Vagina (tissue), 2 donors: ENCODE measurements around the gene FMN2. TPM values are rescaled to one million over a fixed set of nuclear protein-coding genes. Genes with fewer than 3 reads are reported as not detected.

Experiments
- DNase-seq, 2 donors: peaks; one replicate each; pipeline ENCODE4 v3.0.0-alpha.2; 2017; ENCODE audit errors: extremely low spot score in 2 of 2
- H3K27ac ChIP-seq: fragments of 200-600 bp; sonication (generic); one replicate; pipeline ENCODE4 v1.5.1; 2019
- H3K27me3 ChIP-seq: fragments of 200-600 bp; sonication (generic); one replicate; pipeline ENCODE4 v1.5.1; 2019
- H3K36me3 ChIP-seq, 2 donors: fragments of 200-600 bp; sonication (generic); one replicate each; pipeline ENCODE4 v1.5.1; 2017 to 2019
- H3K4me1 ChIP-seq: fragments of 200-600 bp; sonication (generic); one replicate; pipeline ENCODE4 v1.5.1; 2019
- H3K4me3 ChIP-seq, 2 donors: fragments of 200-600 bp; sonication (generic); 1 replicate in 1 of 2; 2 replicates in 1 of 2; pipeline ENCODE4 v1.5.1; 2016 to 2019
- H3K9me3 ChIP-seq: fragments of 200-600 bp; sonication (generic); one replicate; pipeline ENCODE4 v1.5.1; 2019
- CTCF ChIP-seq, 3 experiments: fragments of 450-650 bp in 2 of 3; fragments of 200-600 bp in 1 of 3; sonication (generic) in 1 of 3; IDR thresholded peaks; one replicate each; pipeline ENCODE4 v1.5.1; 2017 to 2019; ENCODE audit warnings: antibody characterized with exemption in 3 of 3, mild to moderate bottlenecking in 2 of 3, moderate library complexity in 2 of 3
- POLR2A ChIP-seq, 2 donors: fragments of 450-650 bp; IDR thresholded peaks; one replicate each; pipeline ENCODE4 v1.6.1; 2017; ENCODE audit warnings: antibody characterized with exemption in 2 of 2, mild to moderate bottlenecking in 2 of 2, moderate library complexity in 2 of 2
- POLR2AphosphoS5 ChIP-seq, 2 donors: sonication (generic); formaldehyde crosslinking; IDR thresholded peaks; one replicate each; pipeline ENCODE4 v1.9.0; 2017; ENCODE audit warnings: antibody characterized with exemption in 2 of 2, mild to moderate bottlenecking in 2 of 2, low read depth in 1 of 2; ENCODE audit not compliant: insufficient read depth in 1 of 2
- intact Hi-C: fragments of 100-400 bp; cut with DNase I; formaldehyde crosslinking; loops from one replicate; pipeline ENCODE4 v1.15.1; 2023
- total RNA-seq: library from RNA; depleted of rRNA; stranded (reverse); fragments of >200 nt; gene quantifications from one replicate; pipeline ENCODE4 v1.2.3, GENCODE V29; 2016

FMN2 gene
- total RNA-seq, 1 donor from 2014 or later = not detected

- Histone ChIP-seq H3K27me3 (no peaks in the 10 kb centered on the region), H3K36me3 (no peaks in the 10 kb centered on the region), H3K27ac (no peak overlapping the region), H3K9me3 (no peaks in the 10 kb centered on the region), H3K4me3 (no peak overlapping the region), H3K4me1 (no peaks in the 10 kb centered on the region)
- TF ChIP-seq POLR2AphosphoS5 (IDR thresholded peaks at IDR 0.05; ENCODE audit: insufficient read depth in 1 of 2, low read depth in 1 of 2) (no peak), POLR2A (IDR thresholded peaks at IDR 0.05) (no peak), CTCF (IDR thresholded peaks at IDR 0.05) (no peak)
- DNase-seq = no peak
- intact Hi-C loops = no loop called here
Observed at GRCh38 chr1:240070188-240070587, 21.5 kb upstream of the FMN2 start.

- H3K9me3 ChIP-seq = no peaks in the 10 kb centered on the region
- H3K4me3 ChIP-seq = no peak overlapping the region
- no peak overlapping the region for H3K27ac ChIP-seq
- DNase-seq = no peak
- no peak for TF ChIP-seq POLR2AphosphoS5 (IDR thresholded peaks at IDR 0.05; ENCODE audit: insufficient read depth in 1 of 2, low read depth in 1 of 2)
- no peak for TF ChIP-seq CTCF (IDR thresholded peaks at IDR 0.05)
- TF ChIP-seq POLR2A (IDR thresholded peaks at IDR 0.05) = no peak
- no peaks in the 10 kb centered on the region for H3K36me3 ChIP-seq
- no peaks in the 10 kb centered on the region for H3K27me3 ChIP-seq
- intact Hi-C loops = no loop called here
- no peaks in the 10 kb centered on the region for H3K4me1 ChIP-seq
Observed at GRCh38 chr1:240073097-240073496, 18.6 kb upstream of the FMN2 start.

- Histone ChIP-seq H3K9me3 (no peaks in the 10 kb centered on the region), H3K36me3 (no peaks in the 10 kb centered on the region), H3K4me3 (no peak overlapping the region), H3K4me1 (no peaks in the 10 kb centered on the region), H3K27ac (no peak overlapping the region), H3K27me3 (no peaks in the 10 kb centered on the region)
- no peak for DNase-seq
- intact Hi-C loops = no loop called here
- TF ChIP-seq POLR2A (IDR thresholded peaks at IDR 0.05) (no peak), POLR2AphosphoS5 (IDR thresholded peaks at IDR 0.05; ENCODE audit: insufficient read depth in 1 of 2, low read depth in 1 of 2) (no peak), CTCF (IDR thresholded peaks at IDR 0.05) (no peak)
Observed at GRCh38 chr1:240074422-240074821, 17.3 kb upstream of the FMN2 start.

GRCh38 chr1:240074908-240075307 lies 16.8 kb upstream of the FMN2 start:
- H3K27me3 ChIP-seq = no peaks in the 10 kb centered on the region
- intact Hi-C loops = no loop called here
- H3K9me3 ChIP-seq = no peaks in the 10 kb centered on the region
- H3K4me1 ChIP-seq = no peaks in the 10 kb centered on the region
- no peak overlapping the region for H3K27ac ChIP-seq
- no peaks in the 10 kb centered on the region for H3K36me3 ChIP-seq
- TF ChIP-seq POLR2A (IDR thresholded peaks at IDR 0.05) (no peak), POLR2AphosphoS5 (IDR thresholded peaks at IDR 0.05; ENCODE audit: insufficient read depth in 1 of 2, low read depth in 1 of 2) (no peak), CTCF (IDR thresholded peaks at IDR 0.05) (no peak)
- H3K4me3 ChIP-seq = no peak overlapping the region
- no peak for DNase-seq

DNA sequence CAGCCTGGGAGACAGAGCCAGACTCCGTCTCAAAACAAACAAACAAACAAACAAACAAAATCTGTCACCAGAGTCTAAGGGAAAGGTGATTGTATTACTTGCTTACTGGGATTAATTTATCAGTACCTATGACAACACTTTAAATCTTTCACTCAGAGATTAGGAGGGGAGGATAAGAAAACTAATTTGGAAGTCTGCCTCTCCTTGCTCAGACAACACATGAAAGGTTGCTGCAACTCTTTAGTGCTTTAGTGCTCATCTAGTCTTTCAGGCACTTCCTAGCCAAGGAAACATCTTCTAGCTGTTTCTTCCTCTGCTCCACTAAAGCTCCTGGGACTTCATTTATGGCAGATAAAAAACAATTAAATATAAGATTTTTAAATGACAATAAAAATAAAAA lies 7.3 kb upstream of the FMN2 start:
- no peak for DNase-seq
- H3K4me1 ChIP-seq = no peaks in the 10 kb centered on the region
- H3K36me3 ChIP-seq = no peaks in the 10 kb centered on the region
- H3K9me3 ChIP-seq = no peaks in the 10 kb centered on the region
- no peak overlapping the region for H3K27ac ChIP-seq
- no peaks in the 10 kb centered on the region for H3K27me3 ChIP-seq
- intact Hi-C loops = no loop called here
- TF ChIP-seq CTCF (IDR thresholded peaks at IDR 0.05) (no peak), POLR2AphosphoS5 (IDR thresholded peaks at IDR 0.05; ENCODE audit: insufficient read depth in 1 of 2, low read depth in 1 of 2) (no peak), POLR2A (IDR thresholded peaks at IDR 0.05) (no peak)
- H3K4me3 ChIP-seq = no peak overlapping the region
